Measurements from ENCODE around the gene KRT3.

The KRT3 gene

GRCh38 chr12:52788876-52789636, 6.9 kb downstream of the KRT3 start:
- H3K4me2 ChIP-seq (ENCODE audit: low read length, poor library complexity, severe bottlenecking), result no peak overlapping the region
- no peak overlapping the region for H2BK15ac ChIP-seq (ENCODE audit: low read depth, poor library complexity, severe bottlenecking)
- H2AK5ac ChIP-seq (ENCODE audit: low read length, severe bottlenecking), result no peak overlapping the region
- H3K27ac ChIP-seq (ENCODE audit: low read length, poor library complexity, severe bottlenecking), result no peak overlapping the region
- H3K4ac ChIP-seq (ENCODE audit: low read depth in 1 of 2, low read length in 2 of 2), result no peak overlapping the region
- no peak for DNase-seq
- WGBS, result 90% methylated on average over 11 of the region's 11 CpGs
- no peak overlapping the region for H3K23ac ChIP-seq (ENCODE audit: low read length in 2 of 2)
- no peak overlapping the region for H3K9ac ChIP-seq (ENCODE audit: low read length)
- no peak overlapping the region for H2BK12ac ChIP-seq (ENCODE audit: low read length in 2 of 2)
- no peak overlapping the region for H3K18ac ChIP-seq (ENCODE audit: low read depth in 1 of 2, low read length in 2 of 2)
- H3K14ac ChIP-seq (ENCODE audit: low read length in 2 of 2), result no peak overlapping the region
- H4K8ac ChIP-seq (ENCODE audit: low read length), result no peak overlapping the region
- H3K4me1 ChIP-seq (ENCODE audit: control insufficient read depth, insufficient read depth, low read depth, low read length), result no peaks in the 10 kb centered on the region
- H3K36me3 ChIP-seq (ENCODE audit: control insufficient read depth in 1 of 2, insufficient read depth in 2 of 2, low read depth in 1 of 2, low read length in 2 of 2), result no peaks in the 10 kb centered on the region
- H2BK120ac ChIP-seq (ENCODE audit: low read depth, low read length), result no peak overlapping the region
- no peak overlapping the region for H3K4me3 ChIP-seq (ENCODE audit: insufficient read depth in 1 of 2, low read depth in 1 of 2, low read length in 2 of 2)
- H4K91ac ChIP-seq (ENCODE audit: low read length), result no peak overlapping the region
- H3K79me1 ChIP-seq (replicated peaks; ENCODE audit: low read length, poor library complexity, severe bottlenecking), result no peaks in the 10 kb centered on the region
- peaks cover 19 to 81% of the 10 kb centered on the region in 2 experiments for H3K27me3 ChIP-seq (ENCODE audit: control insufficient read depth in 1 of 2, insufficient read depth in 1 of 2, low read length in 2 of 2)
- no peak overlapping the region for H2AFZ ChIP-seq (ENCODE audit: low read depth, low read length)
- H2BK5ac ChIP-seq (ENCODE audit: low read depth, low read length, poor library complexity, severe bottlenecking), result no peak overlapping the region
- H3K9me3 ChIP-seq (ENCODE audit: control insufficient read depth, low read length), result no peaks in the 10 kb centered on the region

- Histone ChIP-seq H3K18ac (ENCODE audit: low read depth in 1 of 2, low read length in 2 of 2) (no peak overlapping the region), H3K14ac (ENCODE audit: low read length in 2 of 2) (no peak overlapping the region), H3K23ac (ENCODE audit: low read length in 2 of 2) (no peak overlapping the region), H3K9ac (ENCODE audit: low read length) (no peak overlapping the region), H2BK15ac (ENCODE audit: low read depth, poor library complexity, severe bottlenecking) (no peak overlapping the region), H3K4me1 (ENCODE audit: control insufficient read depth, insufficient read depth, low read depth, low read length) (no peaks in the 10 kb centered on the region), H4K91ac (ENCODE audit: low read length) (no peak overlapping the region), H3K4ac (ENCODE audit: low read depth in 1 of 2, low read length in 2 of 2) (no peak overlapping the region), H3K79me1 (replicated peaks; ENCODE audit: low read length, poor library complexity, severe bottlenecking) (no peaks in the 10 kb centered on the region), H2BK12ac (ENCODE audit: low read length in 2 of 2) (no peak overlapping the region), H3K36me3 (ENCODE audit: control insufficient read depth in 1 of 2, insufficient read depth in 2 of 2, low read depth in 1 of 2, low read length in 2 of 2) (no peaks in the 10 kb centered on the region), H3K27me3 (ENCODE audit: control insufficient read depth in 1 of 2, insufficient read depth in 1 of 2, low read length in 2 of 2) (peaks cover 19 to 85% of the 10 kb centered on the region in 2 experiments), H3K9me3 (ENCODE audit: control insufficient read depth, low read length) (no peaks in the 10 kb centered on the region), H3K4me2 (ENCODE audit: low read length, poor library complexity, severe bottlenecking) (no peak overlapping the region), H2AK5ac (ENCODE audit: low read length, severe bottlenecking) (no peak overlapping the region), H2BK5ac (ENCODE audit: low read depth, low read length, poor library complexity, severe bottlenecking) (no peak overlapping the region), H3K27ac (ENCODE audit: low read length, poor library complexity, severe bottlenecking) (no peak overlapping the region), H4K8ac (ENCODE audit: low read length) (no peak overlapping the region), H2AFZ (ENCODE audit: low read depth, low read length) (no peak overlapping the region), H3K4me3 (ENCODE audit: insufficient read depth in 1 of 2, low read depth in 1 of 2, low read length in 2 of 2) (no peak overlapping the region), H2BK120ac (ENCODE audit: low read depth, low read length) (no peak overlapping the region)
- DNase-seq, result no peak
- WGBS, result 80% methylated on average over 5 of the region's 6 CpGs
Measured at GRCh38 chr12:52788192-52788875, 7.6 kb downstream of the KRT3 start.

- Histone ChIP-seq H2AFZ (ENCODE audit: low read depth, low read length) (no peak overlapping the region), H3K4me1 (ENCODE audit: control insufficient read depth, insufficient read depth, low read depth, low read length) (no peaks in the 10 kb centered on the region), H2BK5ac (ENCODE audit: low read depth, low read length, poor library complexity, severe bottlenecking) (no peak overlapping the region), H3K18ac (ENCODE audit: low read depth in 1 of 2, low read length in 2 of 2) (no peak overlapping the region), H3K36me3 (ENCODE audit: control insufficient read depth in 1 of 2, insufficient read depth in 2 of 2, low read depth in 1 of 2, low read length in 2 of 2) (no peaks in the 10 kb centered on the region), H4K91ac (ENCODE audit: low read length) (no peak overlapping the region), H2AK5ac (ENCODE audit: low read length, severe bottlenecking) (no peak overlapping the region), H4K8ac (ENCODE audit: low read length) (no peak overlapping the region), H2BK12ac (ENCODE audit: low read length in 2 of 2) (no peak overlapping the region), H2BK15ac (ENCODE audit: low read depth, poor library complexity, severe bottlenecking) (no peak overlapping the region), H3K9ac (ENCODE audit: low read length) (no peak overlapping the region), H3K4me3 (ENCODE audit: insufficient read depth in 1 of 2, low read depth in 1 of 2, low read length in 2 of 2) (no peak overlapping the region), H3K23ac (ENCODE audit: low read length in 2 of 2) (no peak overlapping the region), H2BK120ac (ENCODE audit: low read depth, low read length) (no peak overlapping the region), H3K14ac (ENCODE audit: low read length in 2 of 2) (no peak overlapping the region), H3K9me3 (ENCODE audit: control insufficient read depth, low read length) (no peaks in the 10 kb centered on the region), H3K27ac (ENCODE audit: low read length, poor library complexity, severe bottlenecking) (no peak overlapping the region), H3K4ac (ENCODE audit: low read depth in 1 of 2, low read length in 2 of 2) (no peak overlapping the region), H3K27me3 (ENCODE audit: control insufficient read depth in 1 of 2, insufficient read depth in 1 of 2, low read length in 2 of 2) (peaks cover 19 to 82% of the 10 kb centered on the region in 2 experiments), H3K4me2 (ENCODE audit: low read length, poor library complexity, severe bottlenecking) (no peak overlapping the region), H3K79me1 (replicated peaks; ENCODE audit: low read length, poor library complexity, severe bottlenecking) (no peaks in the 10 kb centered on the region)
- no peak for DNase-seq
- WGBS, result 48% methylated on average over 6 of the region's 6 CpGs
Measured at GRCh38 chr12:52787324-52788191, 8.4 kb downstream of the KRT3 start.

GRCh38 chr12:52784909-52785308, 11.0 kb downstream of the KRT3 start:
- Histone ChIP-seq H3K23ac (ENCODE audit: low read length in 2 of 2) (no peak overlapping the region), H3K4me1 (ENCODE audit: control insufficient read depth, insufficient read depth, low read depth, low read length) (no peaks in the 10 kb centered on the region), H4K91ac (ENCODE audit: low read length) (no peak overlapping the region), H3K4ac (ENCODE audit: low read depth in 1 of 2, low read length in 2 of 2) (no peak overlapping the region), H2BK15ac (ENCODE audit: low read depth, poor library complexity, severe bottlenecking) (no peak overlapping the region), H2BK120ac (ENCODE audit: low read depth, low read length) (no peak overlapping the region), H3K27me3 (ENCODE audit: control insufficient read depth in 1 of 2, insufficient read depth in 1 of 2, low read length in 2 of 2) (peaks cover 31 to 82% of the 10 kb centered on the region in 2 experiments), H3K36me3 (ENCODE audit: control insufficient read depth in 1 of 2, insufficient read depth in 2 of 2, low read depth in 1 of 2, low read length in 2 of 2) (no peaks in the 10 kb centered on the region), H3K4me3 (ENCODE audit: insufficient read depth in 1 of 2, low read depth in 1 of 2, low read length in 2 of 2) (no peak overlapping the region), H3K27ac (ENCODE audit: low read length, poor library complexity, severe bottlenecking) (no peak overlapping the region), H2AFZ (ENCODE audit: low read depth, low read length) (no peak overlapping the region), H2BK5ac (ENCODE audit: low read depth, low read length, poor library complexity, severe bottlenecking) (no peak overlapping the region), H3K9me3 (ENCODE audit: control insufficient read depth, low read length) (no peaks in the 10 kb centered on the region), H3K14ac (ENCODE audit: low read length in 2 of 2) (no peak overlapping the region), H3K9ac (ENCODE audit: low read length) (no peak overlapping the region), H3K79me1 (replicated peaks; ENCODE audit: low read length, poor library complexity, severe bottlenecking) (no peaks in the 10 kb centered on the region), H3K18ac (ENCODE audit: low read depth in 1 of 2, low read length in 2 of 2) (no peak overlapping the region), H2AK5ac (ENCODE audit: low read length, severe bottlenecking) (no peak overlapping the region), H3K4me2 (ENCODE audit: low read length, poor library complexity, severe bottlenecking) (no peak overlapping the region), H4K8ac (ENCODE audit: low read length) (no peak overlapping the region), H2BK12ac (ENCODE audit: low read length in 2 of 2) (no peak overlapping the region)
- DNase-seq, result no peak
- WGBS, result 77% methylated on average over 3 of the region's 3 CpGs
